ENCODE measurements around the gene DIABLO. TPM values are rescaled to one million over a fixed set of nuclear protein-coding genes. Genes with fewer than 3 reads are reported as not detected.

The DIABLO gene
- total RNA-seq, 2 donors from 2014 or later = 48.4 to 51.3 TPM

DNA sequence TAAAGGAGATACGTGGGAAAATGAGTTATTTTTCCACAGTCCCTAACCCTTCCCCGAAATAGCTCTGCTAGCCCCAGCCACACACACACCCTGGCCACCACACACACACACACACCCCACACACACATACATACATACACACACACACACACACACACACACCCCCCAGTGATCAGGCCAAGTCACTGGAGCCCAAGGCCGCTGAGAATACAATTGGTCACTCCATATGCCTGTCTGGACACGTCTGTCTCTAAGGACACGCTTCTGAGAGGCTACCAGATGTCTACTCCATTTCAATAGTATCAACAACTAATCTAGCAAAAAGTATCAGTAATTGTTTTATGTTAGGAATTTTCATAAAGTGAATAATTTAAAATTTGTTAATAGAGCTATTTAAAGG, 13.0 kb upstream of the DIABLO start:
- H3K27ac Mint-ChIP-seq = no peak overlapping the region
- H3K9me3 Mint-ChIP-seq = no peaks in the 10 kb centered on the region
- ATAC-seq (replicated peaks in 1 of 2) = no peak
- no peak for DNase-seq
- H3K4me3 Mint-ChIP-seq = no peak overlapping the region
- H3K36me3 Mint-ChIP-seq (ENCODE audit: insufficient read depth in 2 of 2) = peaks cover 6 to 7% of the 10 kb centered on the region in 2 donors
- H3K4me1 Mint-ChIP-seq (ENCODE audit: low read depth) = peaks cover 4% of the 10 kb centered on the region
- no peaks in the 10 kb centered on the region for H3K27me3 Mint-ChIP-seq (ENCODE audit: low read depth)

DNA sequence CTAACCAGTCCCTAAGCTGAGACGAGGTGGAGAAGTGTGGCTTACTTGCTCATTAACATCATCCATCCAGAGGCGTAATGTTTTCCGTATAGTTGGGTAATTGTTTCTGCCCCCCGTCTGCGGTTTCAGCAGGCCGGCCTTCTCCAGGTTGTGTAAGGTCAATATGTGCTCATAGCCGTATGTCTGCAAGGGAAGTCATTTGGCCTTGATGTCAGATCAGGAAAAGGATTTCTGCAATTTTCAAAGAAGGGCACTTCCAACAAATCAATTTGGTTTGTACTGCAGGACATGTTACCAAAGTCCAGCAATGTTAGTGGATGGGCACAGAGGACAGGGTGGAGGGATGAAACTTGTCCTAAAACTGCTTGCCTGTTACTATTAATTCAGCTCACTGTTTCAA, 9.9 kb upstream of the DIABLO start:
- peaks cover 7 to 11% of the 10 kb centered on the region in 2 donors for H3K36me3 Mint-ChIP-seq (ENCODE audit: insufficient read depth in 2 of 2)
- H3K9me3 Mint-ChIP-seq = no peaks in the 10 kb centered on the region
- ATAC-seq (replicated peaks in 1 of 2) (no peak), DNase-seq (no peak)
- peak overlapping the region; percentile 54 for H3K27ac Mint-ChIP-seq
- H3K4me1 Mint-ChIP-seq (ENCODE audit: low read depth) = no peaks in the 10 kb centered on the region
- H3K4me3 Mint-ChIP-seq = no peak overlapping the region
- no peaks in the 10 kb centered on the region for H3K27me3 Mint-ChIP-seq (ENCODE audit: low read depth)

DNA sequence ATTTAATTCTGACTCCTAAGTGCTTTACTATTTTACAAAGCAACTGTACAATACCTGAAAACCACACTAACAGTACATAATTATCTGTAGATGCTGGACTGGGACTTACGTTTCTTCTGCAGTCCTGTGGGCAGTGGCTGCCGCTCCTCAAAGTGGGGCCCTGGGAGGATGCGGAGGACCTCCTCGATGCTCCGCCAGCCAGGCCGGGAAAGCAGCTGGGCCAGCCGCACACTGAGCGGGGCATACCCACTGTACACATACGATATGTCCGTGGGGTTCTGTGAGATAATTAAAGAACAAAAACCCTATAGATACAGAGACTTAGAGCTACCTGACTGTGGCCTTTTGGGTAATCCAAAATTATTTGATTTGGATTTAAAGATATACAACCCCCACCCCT, 6.8 kb upstream of the DIABLO start:
- DNase-seq (no peak), ATAC-seq (replicated peaks in 1 of 2) (no peak)
- H3K36me3 Mint-ChIP-seq (ENCODE audit: insufficient read depth in 2 of 2) = peaks cover 7 to 8% of the 10 kb centered on the region in 2 donors
- H3K27ac Mint-ChIP-seq = no peak overlapping the region
- H3K9me3 Mint-ChIP-seq = no peaks in the 10 kb centered on the region
- no peaks in the 10 kb centered on the region for H3K27me3 Mint-ChIP-seq (ENCODE audit: low read depth)
- no peak overlapping the region for H3K4me3 Mint-ChIP-seq
- H3K4me1 Mint-ChIP-seq (ENCODE audit: low read depth) = peaks cover 6% of the 10 kb centered on the region

DNA sequence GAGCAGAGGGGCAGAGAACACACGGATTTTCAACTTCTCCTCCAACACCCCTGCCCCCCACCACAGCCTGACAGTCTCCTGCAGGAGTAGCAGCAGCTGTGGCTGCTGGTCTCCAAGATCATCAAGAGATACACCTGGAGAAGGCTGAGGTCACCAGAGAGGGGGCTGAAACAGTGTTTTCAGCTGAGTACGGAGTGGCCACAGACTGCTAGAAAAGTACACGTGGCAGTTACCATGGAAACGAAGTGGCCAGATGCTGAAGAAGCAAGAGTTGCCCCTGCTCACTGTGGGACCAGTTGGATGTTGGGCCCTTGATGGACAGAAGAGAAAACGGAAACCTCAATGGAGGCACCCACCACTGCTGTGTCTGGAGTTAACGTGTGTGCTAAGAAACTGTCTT, 4.9 kb upstream of the DIABLO start:
- ATAC-seq (replicated peaks in 1 of 2) = no peak
- no peak overlapping the region for H3K27ac Mint-ChIP-seq
- peaks cover 18% of the 10 kb centered on the region for H3K4me1 Mint-ChIP-seq (ENCODE audit: low read depth)
- H3K4me3 Mint-ChIP-seq = no peak overlapping the region
- H3K27me3 Mint-ChIP-seq (ENCODE audit: low read depth) = no peaks in the 10 kb centered on the region
- no peak for DNase-seq
- no peaks in the 10 kb centered on the region for H3K9me3 Mint-ChIP-seq
- peaks cover 4 to 5% of the 10 kb centered on the region in 2 donors for H3K36me3 Mint-ChIP-seq (ENCODE audit: insufficient read depth in 2 of 2)

DNA sequence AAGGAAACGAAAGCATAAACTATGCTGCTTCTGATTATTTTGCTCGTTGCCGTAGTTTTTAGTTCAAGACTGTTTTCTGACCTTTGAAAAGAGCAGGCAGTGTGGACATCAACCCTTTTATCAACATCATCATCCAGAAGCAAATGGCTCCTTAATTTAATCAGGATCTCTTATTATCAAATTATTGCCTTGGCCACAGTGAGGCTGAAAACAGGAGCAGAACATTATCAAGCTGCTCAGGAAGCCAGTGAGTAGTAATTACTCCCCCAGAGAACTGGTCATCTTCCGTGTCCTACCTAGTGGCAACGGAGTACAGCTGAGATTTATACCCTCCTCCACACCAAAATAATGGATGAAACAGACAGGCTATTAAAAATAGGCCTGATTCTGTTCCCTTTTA, 2.2 kb upstream of the DIABLO start:
- peak overlapping the region; percentile 55 to 83 for H3K4me3 Mint-ChIP-seq
- H3K27ac Mint-ChIP-seq = no peak overlapping the region
- H3K36me3 Mint-ChIP-seq (ENCODE audit: insufficient read depth in 2 of 2) = peaks cover 2 to 13% of the 10 kb centered on the region in 2 donors
- H3K27me3 Mint-ChIP-seq (ENCODE audit: low read depth) = no peaks in the 10 kb centered on the region
- H3K9me3 Mint-ChIP-seq = no peaks in the 10 kb centered on the region
- peaks cover 35% of the 10 kb centered on the region for H3K4me1 Mint-ChIP-seq (ENCODE audit: low read depth)
- DNase-seq = no peak
- ATAC-seq (replicated peaks in 1 of 2) = no peak

DNA sequence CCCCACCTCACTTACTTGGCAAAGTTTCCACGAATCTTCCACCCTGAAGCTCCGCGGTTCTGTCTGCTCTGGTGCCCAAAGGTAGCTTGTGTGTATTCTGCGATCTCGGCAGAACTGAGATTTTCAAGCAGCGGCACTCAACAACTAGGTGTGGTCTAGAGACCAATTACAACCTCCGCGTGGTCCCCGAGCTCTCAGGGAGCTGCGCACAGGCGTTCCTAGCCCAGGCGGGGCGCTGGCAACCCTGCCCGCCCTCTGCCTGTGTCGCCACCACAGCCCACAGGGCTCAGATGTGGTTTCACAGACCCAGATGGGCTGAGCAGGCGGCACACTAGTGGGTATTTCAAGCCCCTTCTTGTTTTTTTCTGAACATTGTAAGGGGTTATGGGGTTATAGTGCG, 1.5 kb upstream of the DIABLO start:
- Mint-ChIP-seq H3K36me3 (ENCODE audit: insufficient read depth in 2 of 2) (peaks cover 2 to 12% of the 10 kb centered on the region in 2 donors), H3K27me3 (ENCODE audit: low read depth) (no peaks in the 10 kb centered on the region), H3K4me3 (peak overlapping the region; percentile 72 to 83), H3K27ac (no peak overlapping the region), H3K9me3 (no peaks in the 10 kb centered on the region), H3K4me1 (ENCODE audit: low read depth) (peaks cover 40% of the 10 kb centered on the region)
- ATAC-seq (replicated peaks in 1 of 2) (no peak), DNase-seq (peak; percentile 21 to 65)

DNA sequence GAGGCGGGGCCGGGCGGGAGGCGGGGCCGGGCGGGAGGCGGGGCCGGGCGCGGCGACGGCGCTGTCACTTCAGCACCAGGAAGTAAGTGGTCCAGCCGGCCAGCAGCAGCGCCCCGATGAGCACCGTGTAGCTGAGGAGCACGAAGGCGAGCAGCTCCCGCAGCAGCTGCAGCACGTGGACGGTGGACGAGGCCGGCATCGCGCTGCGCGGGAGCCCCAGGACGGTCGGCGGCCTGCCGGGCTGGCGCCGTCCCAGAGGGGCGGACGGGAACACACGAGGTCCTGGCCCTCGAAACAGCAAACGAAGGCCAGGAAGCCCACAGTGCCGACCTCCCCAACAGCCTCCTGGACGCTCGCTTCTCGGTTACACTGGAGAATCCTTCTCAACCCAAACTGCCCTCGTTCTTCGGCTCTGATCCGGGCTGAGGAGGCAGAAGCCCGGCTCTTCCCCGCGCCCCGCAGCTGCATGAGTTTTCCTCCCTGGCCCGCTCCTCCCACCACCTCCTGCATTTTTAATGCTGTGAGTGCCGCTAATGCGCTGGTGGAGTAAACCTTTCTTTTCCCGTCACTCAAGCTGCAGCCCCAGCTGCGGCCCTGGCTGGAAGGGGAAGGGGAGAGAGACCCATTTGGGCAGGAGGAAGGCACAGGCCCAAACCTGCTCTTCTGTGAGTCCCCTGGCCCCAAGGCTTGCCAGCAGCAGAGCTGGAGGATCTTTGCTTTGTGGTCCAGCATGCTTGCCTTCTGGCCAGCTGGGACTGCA, 694 bp upstream of the DIABLO start:
- Mint-ChIP-seq H3K27ac (no peak overlapping the region), H3K36me3 (ENCODE audit: insufficient read depth in 2 of 2) (peaks cover 2 to 13% of the 10 kb centered on the region in 2 donors), H3K9me3 (no peaks in the 10 kb centered on the region), H3K4me1 (ENCODE audit: low read depth) (peaks cover 40% of the 10 kb centered on the region), H3K27me3 (ENCODE audit: low read depth) (no peaks in the 10 kb centered on the region), H3K4me3 (peak overlapping the region; percentile 72 to 83)
- no peak for DNase-seq
- peak; percentile 64 to 68 for ATAC-seq (replicated peaks in 1 of 2)

DNA sequence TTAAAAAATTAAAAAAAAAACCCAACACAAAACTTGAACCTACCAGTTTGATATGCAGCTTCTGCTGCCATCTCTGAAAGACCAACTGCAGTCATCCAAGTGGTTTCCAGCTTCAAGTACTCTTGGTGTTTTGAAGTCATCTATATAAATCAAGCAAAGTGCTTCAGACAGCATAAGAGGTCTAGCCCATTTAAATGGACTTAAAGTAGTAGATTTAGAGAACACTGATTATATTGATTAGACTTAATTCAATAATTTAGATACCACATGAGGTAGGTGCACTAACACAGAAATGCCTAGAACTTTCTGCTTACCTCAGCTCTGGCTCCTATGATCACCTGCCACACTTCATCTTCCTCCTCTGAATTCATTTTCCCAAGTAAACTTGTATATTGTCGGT, 9.4 kb downstream of the DIABLO start:
- ATAC-seq (replicated peaks in 1 of 2) (no peak), DNase-seq (no peak)
- no peaks in the 10 kb centered on the region for H3K9me3 Mint-ChIP-seq
- no peak overlapping the region for H3K4me3 Mint-ChIP-seq
- peaks cover 8 to 30% of the 10 kb centered on the region in 2 donors for H3K36me3 Mint-ChIP-seq (ENCODE audit: insufficient read depth in 2 of 2)
- H3K27ac Mint-ChIP-seq = peak overlapping the region; percentile 79
- peaks cover 5% of the 10 kb centered on the region for H3K4me1 Mint-ChIP-seq (ENCODE audit: low read depth)
- H3K27me3 Mint-ChIP-seq (ENCODE audit: low read depth) = no peaks in the 10 kb centered on the region

DNA sequence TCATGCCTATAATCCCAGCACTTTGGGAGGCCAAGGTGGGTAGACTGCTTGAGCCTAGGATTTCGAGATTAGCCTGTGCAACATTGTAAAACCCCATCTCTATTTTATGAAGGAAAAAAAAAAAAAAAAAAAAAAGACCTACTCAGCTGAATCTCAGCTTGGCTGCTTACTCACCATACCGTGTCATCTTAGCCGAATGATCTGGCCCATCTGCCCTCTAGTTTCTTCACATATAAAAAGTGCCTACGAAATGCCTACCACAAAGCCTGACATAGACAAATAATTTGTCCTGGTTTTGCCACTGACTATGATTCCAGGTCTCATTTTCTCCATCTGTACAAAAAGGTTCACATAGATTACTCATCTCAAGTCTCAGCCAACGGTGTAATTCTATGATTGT, 10.1 kb downstream of the DIABLO start:
- peaks cover 8 to 32% of the 10 kb centered on the region in 2 donors for H3K36me3 Mint-ChIP-seq (ENCODE audit: insufficient read depth in 2 of 2)
- H3K9me3 Mint-ChIP-seq = no peaks in the 10 kb centered on the region
- peaks cover 5% of the 10 kb centered on the region for H3K4me1 Mint-ChIP-seq (ENCODE audit: low read depth)
- H3K27ac Mint-ChIP-seq = peak overlapping the region; percentile 79
- no peaks in the 10 kb centered on the region for H3K27me3 Mint-ChIP-seq (ENCODE audit: low read depth)
- DNase-seq (no peak), ATAC-seq (replicated peaks in 1 of 2) (peak in 1 of 2 donors; percentile 64)
- H3K4me3 Mint-ChIP-seq = no peak overlapping the region

DNA sequence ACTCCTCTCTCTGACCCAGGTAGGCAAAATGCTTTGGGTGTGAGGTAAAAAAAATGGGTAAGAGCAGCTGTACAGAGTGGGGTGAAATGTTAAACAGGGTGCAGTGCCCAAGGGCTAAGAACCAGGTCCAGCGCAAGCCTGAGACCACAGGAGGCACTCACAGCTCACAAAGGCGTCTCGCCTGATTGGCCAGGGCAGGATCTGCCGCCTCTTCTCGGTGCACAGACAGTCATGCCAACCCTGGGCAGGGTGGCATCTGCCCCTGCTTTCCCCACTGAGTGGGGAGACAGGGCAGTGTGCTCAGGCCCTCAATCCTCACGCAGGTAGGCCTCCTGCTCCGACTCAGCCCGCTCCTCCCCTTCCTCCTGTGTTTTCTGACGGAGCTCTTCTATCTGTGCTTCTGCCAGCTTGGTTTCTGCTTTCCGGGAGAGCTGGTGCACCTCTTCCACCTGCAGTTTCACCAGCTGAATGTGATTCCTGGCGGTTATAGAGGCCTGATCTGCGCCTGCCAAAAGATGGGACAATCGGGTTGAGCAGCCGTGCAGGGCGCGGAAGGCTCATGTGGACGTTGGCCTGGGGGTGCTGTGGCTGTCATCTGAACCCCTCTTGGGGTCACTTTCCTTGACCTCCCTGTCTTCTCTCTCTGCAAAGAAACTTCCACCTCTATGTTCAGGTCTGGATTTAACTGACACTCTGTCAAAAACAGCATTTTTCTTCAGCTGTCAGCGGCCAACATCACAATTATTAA, 17.6 kb downstream of the DIABLO start:
- no peak overlapping the region for H3K4me3 Mint-ChIP-seq
- peaks cover 0 to 14% of the 10 kb centered on the region in 2 donors for H3K36me3 Mint-ChIP-seq (ENCODE audit: insufficient read depth in 2 of 2)
- ATAC-seq (replicated peaks in 1 of 2) (no peak), DNase-seq (no peak)
- no peaks in the 10 kb centered on the region for H3K9me3 Mint-ChIP-seq
- H3K27ac Mint-ChIP-seq = peak overlapping the region; percentile 13
- H3K27me3 Mint-ChIP-seq (ENCODE audit: low read depth) = peaks cover 10% of the 10 kb centered on the region
- peaks cover under 1% of the 10 kb centered on the region for H3K4me1 Mint-ChIP-seq (ENCODE audit: low read depth)

DNA sequence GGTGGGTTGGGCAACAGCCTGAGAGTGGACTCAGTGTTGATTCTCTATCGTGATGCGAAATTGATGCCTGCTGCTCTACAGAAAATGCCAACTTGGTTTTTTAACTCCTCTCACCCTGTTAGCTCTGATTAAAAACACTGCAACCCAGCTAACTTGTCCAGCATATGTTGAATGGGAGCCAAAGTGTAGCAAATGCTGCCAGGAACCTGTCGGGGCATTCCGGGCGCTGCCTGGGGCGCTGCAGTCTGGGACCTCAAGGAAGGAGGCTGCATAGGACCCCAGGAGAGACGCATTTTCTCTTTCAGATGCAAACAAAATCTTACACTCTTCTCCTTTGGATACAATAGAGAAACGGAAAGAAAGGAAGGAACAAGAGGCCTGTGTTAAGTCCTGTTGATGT, 18.5 kb downstream of the DIABLO start:
- Mint-ChIP-seq H3K27ac (no peak overlapping the region), H3K4me1 (ENCODE audit: low read depth) (peaks cover 9% of the 10 kb centered on the region), H3K27me3 (ENCODE audit: low read depth) (peaks cover 19% of the 10 kb centered on the region), H3K9me3 (no peaks in the 10 kb centered on the region), H3K36me3 (ENCODE audit: insufficient read depth in 2 of 2) (peaks cover 0 to 9% of the 10 kb centered on the region in 2 donors), H3K4me3 (no peak overlapping the region)
- ATAC-seq (replicated peaks in 1 of 2) (no peak), DNase-seq (no peak)

DNA sequence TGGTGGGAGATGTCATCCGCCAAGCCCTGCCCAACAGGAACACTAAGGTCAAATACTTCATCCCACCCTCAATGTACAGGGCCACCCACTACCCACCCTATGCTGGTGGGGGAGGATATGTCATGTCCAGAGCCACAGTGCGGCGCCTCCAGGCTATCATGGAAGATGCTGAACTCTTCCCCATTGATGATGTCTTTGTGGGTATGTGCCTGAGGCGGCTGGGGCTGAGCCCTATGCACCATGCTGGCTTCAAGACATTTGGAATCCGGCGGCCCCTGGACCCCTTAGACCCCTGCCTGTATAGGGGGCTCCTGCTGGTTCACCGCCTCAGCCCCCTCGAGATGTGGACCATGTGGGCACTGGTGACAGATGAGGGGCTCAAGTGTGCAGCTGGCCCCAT, 18.9 kb downstream of the DIABLO start:
- peaks cover 19% of the 10 kb centered on the region for H3K27me3 Mint-ChIP-seq (ENCODE audit: low read depth)
- no peak overlapping the region for H3K4me3 Mint-ChIP-seq
- peaks cover 0 to 8% of the 10 kb centered on the region in 2 donors for H3K36me3 Mint-ChIP-seq (ENCODE audit: insufficient read depth in 2 of 2)
- no peak overlapping the region for H3K27ac Mint-ChIP-seq
- ATAC-seq (replicated peaks in 1 of 2) = no peak
- peaks cover 9% of the 10 kb centered on the region for H3K4me1 Mint-ChIP-seq (ENCODE audit: low read depth)
- no peaks in the 10 kb centered on the region for H3K9me3 Mint-ChIP-seq
- no peak for DNase-seq

DNA sequence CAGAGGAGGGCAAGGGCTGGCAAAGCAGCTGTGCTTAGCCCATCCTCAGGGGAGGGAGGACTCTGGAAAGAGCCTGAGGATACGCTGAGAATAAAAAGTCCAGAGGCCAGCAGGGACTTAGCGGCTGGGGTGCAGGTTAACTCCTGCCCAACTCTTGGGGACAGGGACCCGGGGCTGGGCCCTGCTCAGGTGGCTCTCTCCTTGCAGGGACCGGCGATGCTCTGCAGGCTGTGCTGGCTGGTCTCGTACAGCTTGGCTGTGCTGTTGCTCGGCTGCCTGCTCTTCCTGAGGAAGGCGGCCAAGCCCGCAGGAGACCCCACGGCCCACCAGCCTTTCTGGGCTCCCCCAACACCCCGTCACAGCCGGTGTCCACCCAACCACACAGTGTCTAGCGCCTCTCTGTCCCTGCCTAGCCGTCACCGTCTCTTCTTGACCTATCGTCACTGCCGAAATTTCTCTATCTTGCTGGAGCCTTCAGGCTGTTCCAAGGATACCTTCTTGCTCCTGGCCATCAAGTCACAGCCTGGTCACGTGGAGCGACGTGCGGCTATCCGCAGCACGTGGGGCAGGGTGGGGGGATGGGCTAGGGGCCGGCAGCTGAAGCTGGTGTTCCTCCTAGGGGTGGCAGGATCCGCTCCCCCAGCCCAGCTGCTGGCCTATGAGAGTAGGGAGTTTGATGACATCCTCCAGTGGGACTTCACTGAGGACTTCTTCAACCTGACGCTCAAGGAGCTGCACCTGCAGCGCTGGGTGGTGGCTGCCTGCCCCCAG, 19.6 kb downstream of the DIABLO start:
- no peaks in the 10 kb centered on the region for H3K9me3 Mint-ChIP-seq
- H3K4me3 Mint-ChIP-seq = no peak overlapping the region
- H3K4me1 Mint-ChIP-seq (ENCODE audit: low read depth) = peaks cover 9% of the 10 kb centered on the region
- H3K36me3 Mint-ChIP-seq (ENCODE audit: insufficient read depth in 2 of 2) = peaks cover 0 to 7% of the 10 kb centered on the region in 2 donors
- no peak for DNase-seq
- peaks cover 25% of the 10 kb centered on the region for H3K27me3 Mint-ChIP-seq (ENCODE audit: low read depth)
- H3K27ac Mint-ChIP-seq = no peak overlapping the region
- ATAC-seq (replicated peaks in 1 of 2) = no peak

All from activated T-cell treated with anti-CD3 and anti-CD28 coated beads, Interleukin-2, amount 50 U/mL, for 72 hours (primary cell).